Stimulated activated CD4-positive, alpha-beta T cell treated with anti-CD3 and anti-CD28 coated beads, Interleukin-1b, Interleukin-23, amount 100 ng/mL, for 24 hours (primary cell): ENCODE data around the gene PTCH1.

Source experiments
- DNase-seq, 4 experiments: peaks; one replicate each; pipeline ENCODE4 v3.0.0-alpha.2; 2020; ENCODE audit warnings: low read depth in 4 of 4, low spot score in 1 of 4

PTCH1 gene

DNA sequence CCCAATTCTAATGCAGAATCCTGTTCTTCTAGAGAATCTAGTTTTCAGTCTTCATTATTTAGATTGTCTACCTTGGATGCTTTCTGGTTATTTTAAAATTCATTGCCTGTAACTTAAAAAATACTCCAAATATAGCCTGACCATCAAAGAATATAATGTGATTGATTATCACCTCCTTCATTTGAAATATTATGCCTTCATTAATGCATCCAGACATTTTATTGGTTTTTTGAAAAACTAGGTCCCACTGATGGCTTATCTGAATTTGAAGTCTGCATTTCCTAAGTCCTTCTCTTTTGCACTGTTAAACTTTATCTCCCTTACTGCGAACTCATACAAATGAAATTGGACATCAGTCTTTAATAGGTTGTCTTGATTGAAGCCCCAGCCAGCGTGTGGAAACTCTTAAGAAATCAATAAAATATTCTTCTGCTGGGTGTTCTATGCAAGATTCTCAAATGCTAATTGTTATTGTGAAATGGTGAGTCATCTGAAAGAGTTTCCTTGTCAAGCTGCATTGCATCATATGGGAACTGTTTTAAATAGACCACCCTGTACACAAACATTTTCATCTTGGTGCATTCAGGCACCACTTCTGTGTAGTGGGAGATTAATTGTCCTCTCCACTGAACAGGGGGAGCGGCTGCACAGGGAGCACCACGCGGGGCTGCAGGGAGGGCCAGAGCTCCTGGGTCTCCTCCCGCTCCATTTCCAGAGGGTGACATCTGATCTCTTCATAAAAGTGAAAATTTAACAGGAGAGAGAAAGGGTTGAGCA is 106.9 kb downstream of the PTCH1 start:
- no peak for DNase-seq

DNA sequence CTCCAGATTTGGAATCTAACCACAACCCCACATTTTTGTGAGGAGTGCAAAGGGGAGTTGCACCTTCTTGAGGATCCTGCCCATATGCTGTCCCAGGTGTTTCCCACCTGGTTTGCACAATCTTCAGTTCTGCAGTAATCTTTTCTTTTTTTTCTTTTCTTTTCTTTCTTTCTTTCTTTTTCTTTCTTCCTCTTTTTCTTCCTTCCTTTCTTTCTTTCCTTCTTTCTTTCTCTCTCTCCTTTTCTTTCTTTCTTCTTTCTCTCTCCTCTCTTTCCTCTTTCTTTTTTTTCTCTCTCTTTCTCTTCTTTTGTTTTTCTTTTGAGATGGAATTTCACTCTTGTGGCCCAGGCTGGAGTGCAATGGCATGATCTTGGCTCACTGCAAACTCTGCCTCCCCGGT is 109.2 kb downstream of the PTCH1 start:
- DNase-seq: no peak

DNA sequence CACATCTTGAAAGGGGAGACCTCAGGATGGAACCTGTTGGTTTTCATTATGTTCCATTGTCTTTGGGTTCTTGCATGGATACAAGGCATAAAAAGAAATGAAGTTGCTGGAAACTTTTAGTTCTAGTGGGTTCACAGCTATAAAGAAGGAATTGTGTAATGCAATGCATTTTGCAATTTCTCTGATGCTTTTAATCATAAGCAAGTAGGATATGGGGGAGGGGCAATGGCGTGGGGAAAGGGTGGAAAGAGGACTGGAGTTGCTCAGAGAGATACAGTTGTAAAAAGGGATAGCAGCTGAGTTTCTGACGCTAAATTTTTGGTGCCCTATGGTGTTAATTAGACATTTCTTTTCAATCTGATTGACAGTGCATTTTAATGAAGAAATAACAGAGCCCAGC is 110.7 kb downstream of the PTCH1 start:
- no peak for DNase-seq

- DNase-seq: no peak
Measured at GRCh38 chr9:95399261-95399660, 117.5 kb downstream of the PTCH1 start.
